ENCODE data around the gene UBE4A. TPM values are rescaled to one million over a fixed set of nuclear protein-coding genes. Genes with fewer than 3 reads are reported as not detected.
"Not testable (repeated sequence)": the region's sequence is repeated elsewhere in the genome, so short reads cannot be mapped to it uniquely, and the experiment has no call there.

UBE4A gene
- total RNA-seq, 1 experiment from 2014 or later: 45.8 TPM

DNA sequence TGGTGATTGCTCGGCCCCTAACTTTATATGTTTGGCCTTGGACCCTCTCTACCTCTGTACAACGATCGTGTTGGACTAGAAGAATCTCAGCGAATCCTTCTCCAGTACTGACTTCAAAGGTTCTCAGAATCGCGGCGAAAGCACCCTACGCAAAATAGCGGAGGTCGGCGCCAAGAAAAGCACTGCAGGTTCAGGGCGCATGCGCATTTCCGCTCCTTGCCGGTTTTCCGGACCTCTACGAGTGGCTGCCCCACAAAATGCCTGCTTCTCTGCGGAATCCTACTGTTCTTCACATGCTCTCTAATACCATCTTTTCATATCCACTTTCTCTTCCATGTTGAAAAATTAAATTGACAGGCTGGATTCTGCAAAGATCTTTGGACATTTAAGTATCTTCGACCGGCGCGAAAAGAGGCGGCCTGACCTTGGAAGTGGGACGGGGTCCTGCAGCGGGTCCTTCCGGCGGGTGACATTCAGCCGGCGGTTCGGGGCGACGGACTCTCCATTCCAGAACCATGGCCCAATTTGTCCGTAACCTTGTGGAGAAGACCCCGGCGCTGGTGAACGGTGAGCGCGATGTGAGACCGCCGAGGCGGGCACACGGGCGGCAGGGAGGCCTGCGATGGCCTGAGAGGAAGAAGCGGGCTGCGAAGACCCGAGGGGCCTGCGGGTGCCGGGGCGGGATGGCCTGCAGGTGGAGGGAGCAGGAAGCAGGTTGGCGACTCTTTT is 41.9 kb downstream of the UBE4A start, which contains the start of gene ATP5MG:
ATP5MG (plus strand) TSS at position 456 of the 729 bp plus-strand sequence; CDS start at position 516, 60 bp downstream.
- DNase-seq (ENCODE audit: low read depth): peak; percentile 85

DNA sequence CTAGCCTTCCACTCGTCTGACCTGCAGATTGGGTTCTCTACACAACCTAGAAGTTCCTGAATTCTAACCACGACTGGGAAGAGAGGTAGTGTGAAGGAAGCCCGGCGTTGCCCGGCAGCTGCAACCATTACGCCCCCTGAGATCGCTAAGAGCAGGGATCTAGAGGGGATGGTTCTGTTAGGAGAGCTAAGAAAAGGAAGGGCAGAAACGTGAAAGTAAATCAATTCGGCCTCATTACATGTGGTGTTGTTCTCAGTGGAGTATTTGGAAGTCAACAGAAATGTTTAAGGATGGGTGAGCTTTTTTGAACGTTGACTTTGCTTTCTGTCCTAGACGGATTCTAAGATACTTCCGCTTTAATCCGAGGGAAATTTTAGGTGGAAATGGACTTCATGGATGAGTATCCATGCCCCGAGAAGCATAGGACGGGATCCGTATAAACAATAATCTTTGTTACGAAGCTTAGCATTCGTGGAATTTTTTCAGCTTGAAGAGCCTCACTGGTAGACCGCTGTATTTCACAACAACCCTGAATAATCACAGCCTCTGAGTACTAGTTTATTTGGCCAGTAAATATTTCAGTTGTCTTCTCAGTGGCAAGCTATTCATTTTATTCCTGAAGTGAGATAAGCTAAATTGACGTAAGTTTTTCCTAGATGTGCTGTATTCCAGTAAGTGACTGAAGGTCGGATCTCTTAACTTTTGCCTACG is 42.6 kb downstream of the UBE4A start:
- peak; percentile 8 for DNase-seq (ENCODE audit: low read depth)

DNA sequence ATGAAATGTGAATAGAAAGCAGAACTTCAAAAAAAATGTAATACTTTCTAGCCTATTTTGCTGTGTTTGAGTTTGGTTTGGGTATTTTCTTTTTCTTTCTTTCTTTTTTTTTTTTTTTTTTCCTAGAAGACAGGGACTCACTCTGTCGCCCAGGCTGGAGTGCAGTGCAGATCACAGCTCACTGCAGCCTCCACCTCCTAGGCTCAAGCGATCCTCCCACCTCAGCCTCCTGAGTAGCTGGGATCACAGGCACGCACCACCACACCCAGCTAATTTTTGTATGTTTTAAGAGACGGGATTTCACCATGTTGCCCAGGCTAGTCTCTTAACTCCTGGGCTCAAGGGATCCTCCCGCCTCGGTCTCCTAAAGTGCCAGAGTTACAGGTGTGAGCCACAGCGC is 43.2 kb downstream of the UBE4A start:
- DNase-seq (ENCODE audit: low read depth): not testable (repeated sequence)

DNA sequence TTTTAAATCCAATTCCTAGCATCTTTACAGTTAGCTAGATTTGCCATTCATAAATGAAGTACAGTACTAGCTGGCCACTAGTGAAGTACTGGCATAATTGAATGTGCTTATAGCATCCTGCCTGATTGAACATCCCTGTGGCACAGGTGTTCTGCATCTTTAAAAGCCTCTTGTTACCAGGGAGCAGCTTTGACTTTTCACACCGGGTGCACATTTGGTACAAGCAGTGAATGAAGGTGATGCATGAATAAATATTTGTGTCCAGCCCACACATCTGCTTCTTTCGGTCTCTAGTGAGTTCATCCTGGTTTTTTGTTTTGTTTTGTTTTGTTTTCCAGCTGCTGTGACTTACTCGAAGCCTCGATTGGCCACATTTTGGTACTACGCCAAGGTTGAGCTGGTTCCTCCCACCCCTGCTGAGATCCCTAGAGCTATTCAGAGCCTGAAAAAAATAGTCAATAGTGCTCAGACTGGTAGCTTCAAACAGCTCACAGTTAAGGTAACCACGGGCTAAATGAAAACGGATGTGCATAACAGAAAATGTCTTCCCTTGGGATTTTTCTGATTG is 47.3 kb downstream of the UBE4A start:
- DNase-seq (ENCODE audit: low read depth): no peak

DNA sequence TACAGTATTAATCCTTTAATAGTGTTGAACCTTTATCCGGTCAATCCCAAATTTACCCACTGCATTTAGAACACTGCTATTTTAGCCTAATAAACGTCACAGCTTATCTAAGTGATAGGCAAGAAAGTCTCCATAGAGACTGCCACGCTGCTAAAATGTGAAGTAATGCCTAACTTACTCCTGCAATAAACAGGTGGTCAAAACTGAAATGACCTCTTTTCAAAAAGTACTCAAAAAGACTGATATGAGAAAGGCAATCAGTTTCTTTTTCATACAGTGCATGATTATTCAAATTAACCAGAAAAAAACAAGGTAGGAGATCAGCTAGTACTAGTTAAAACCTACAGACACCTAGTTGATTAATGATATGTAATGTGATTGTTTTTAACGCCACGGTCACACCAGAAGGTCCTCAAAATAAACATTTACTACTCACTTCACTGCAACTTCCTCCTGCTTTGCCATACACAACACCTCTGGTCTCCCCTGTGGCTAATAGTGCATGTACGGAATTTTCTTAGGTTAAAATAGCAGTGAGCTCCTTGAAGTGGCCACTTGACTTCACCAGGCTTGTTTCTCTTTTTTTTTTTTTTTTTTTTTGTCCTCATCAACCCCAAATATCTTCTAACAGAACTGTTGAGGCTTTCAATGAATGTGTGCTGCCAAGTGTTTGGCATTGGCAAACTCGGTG is 50.8 kb downstream of the UBE4A start:
- DNase-seq (ENCODE audit: low read depth): no peak

DNA sequence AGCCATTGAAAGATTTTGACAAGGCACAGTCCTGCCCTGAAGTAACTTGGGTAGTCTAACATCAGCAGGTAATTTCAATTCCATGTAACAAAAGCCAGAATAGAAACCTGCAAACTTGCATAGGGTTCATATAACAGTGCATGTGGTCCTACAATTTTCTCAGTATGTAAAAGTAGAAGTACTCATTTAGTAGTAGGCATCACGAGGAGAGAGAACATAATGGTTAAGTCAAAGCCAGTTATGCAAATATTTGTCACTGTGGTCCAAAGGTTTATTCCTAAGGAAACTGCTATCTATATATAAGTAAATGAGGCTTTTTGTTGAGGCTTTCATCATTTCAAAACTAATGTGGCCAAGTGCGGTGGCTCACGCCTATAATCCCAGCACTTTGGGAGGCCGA is 52.1 kb downstream of the UBE4A start:
- no peak for DNase-seq (ENCODE audit: low read depth)

DNA sequence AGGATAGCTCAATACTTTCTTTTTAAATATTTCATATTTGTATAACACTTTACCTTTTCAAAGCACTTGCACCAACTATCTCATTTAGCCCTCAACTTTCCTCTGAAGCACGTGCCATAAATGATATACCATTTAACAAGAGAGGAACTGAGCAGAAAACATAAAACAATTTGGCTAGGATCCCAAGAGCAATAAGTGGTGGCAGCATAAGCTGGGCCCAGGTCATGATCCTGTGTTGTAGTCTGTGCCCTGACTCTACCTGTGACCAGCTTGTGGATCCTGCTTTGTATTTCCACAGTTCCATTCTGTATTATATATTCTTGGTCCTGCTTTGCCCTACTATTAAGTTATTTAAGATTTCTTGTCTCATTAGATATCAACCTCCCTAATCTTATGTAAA is 53.5 kb downstream of the UBE4A start:
- no peak for DNase-seq (ENCODE audit: low read depth)

DNA sequence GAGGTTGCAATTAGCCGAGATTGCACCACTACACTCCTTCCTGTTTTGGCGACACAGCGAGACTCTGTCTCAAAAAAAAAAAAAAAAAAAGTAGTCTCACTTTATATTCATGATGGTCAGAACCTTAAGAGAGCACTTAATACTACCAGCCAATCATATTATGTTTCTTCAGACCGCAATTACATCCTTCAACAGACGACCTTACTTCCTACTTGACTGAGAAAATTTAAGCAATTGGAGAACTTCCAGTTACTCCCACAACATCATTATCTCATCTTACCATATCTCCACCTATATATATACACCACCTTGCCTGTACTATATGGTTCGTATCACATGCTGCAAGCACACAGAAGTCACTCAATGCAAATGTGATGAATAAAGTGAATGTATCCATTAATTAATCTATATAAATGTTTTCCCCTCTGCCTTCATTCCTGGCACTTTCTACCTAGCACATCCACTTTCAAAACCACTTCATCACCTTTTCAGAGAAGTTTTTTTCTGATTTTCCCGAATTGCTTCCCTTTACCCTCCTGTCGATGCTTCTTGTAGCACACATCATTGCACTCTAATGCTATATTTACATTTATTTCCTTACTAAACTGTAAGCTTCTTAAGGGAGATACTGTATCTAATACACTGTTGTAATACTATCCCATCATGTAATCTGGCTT is 55.8 kb downstream of the UBE4A start:
- no peak for DNase-seq (ENCODE audit: low read depth)

DNA sequence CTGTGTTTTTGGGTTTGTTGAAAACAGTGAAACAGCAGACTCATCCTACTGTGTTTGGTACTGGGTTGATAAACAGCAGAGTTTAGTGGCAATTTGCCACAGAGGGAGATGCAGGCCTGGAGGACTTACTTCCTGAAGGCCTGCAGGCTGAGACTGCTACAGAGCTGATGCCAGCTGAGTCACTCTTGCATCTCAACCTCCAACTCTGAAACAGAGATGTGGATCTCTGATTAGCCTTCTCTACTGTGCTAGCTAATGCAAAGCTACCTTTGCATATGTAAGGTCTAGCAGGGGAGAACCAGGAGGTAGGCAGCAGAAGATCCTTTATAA is 56.3 kb downstream of the UBE4A start:
- DNase-seq (ENCODE audit: low read depth): peak; percentile 90

DNA sequence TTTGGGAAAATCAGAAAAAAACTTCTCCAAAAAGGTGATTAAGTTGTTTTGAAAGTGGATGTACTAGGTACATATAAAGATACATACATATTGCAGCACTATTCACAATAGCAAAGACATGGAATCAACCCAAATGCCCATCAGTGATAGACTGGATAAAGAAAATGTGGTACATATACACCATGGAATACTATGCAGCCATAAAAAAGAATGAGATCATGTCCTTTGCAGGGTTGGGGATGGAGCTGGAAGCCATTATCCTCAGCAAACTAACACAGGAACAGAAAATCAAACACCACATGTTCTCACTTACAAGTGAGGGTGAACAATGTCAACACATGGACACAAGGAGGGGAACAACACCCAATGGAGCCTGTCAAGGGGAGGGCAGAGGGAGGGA is 57.5 kb downstream of the UBE4A start:
- not testable (repeated sequence) for DNase-seq (ENCODE audit: low read depth)

DNA sequence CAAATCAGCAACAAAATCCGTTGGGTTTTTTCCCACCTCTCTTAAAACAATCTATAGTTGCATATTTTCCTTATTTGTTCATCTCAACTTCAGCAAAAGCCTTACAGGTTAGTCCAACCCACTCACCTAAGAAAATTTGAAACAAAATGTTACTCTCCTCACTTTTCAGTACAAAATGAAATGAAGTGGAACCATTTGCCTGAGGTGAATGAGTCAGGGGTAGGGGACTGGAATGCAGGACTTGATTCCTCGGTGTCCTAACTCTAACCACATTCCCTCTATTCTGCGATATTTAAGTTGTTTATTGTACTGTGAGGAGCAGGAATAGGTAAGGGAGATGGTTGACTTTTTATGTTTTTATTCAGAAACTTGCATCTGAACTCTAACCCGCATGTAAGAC is 58.4 kb downstream of the UBE4A start:
- no peak for DNase-seq (ENCODE audit: low read depth)

DNA sequence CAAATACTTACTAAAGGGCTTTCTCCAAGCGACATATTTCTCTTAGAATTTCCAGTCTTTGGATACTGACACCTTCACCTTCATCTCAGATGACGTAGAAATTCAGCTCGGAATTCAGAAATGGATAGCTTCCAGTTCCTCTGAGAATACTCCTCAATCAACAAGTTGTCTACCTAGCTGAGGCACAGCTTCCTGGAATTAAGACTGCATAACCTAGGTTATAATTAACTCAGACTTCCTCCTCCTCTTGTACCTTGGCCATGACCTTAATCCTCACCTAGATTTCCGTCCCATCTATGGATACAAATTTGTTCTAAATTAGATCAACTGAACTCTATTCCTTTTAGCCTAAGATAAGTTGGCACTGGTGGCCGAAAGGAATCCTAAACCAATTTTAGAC is 59.4 kb downstream of the UBE4A start:
- DNase-seq (ENCODE audit: low read depth): no peak

DNA sequence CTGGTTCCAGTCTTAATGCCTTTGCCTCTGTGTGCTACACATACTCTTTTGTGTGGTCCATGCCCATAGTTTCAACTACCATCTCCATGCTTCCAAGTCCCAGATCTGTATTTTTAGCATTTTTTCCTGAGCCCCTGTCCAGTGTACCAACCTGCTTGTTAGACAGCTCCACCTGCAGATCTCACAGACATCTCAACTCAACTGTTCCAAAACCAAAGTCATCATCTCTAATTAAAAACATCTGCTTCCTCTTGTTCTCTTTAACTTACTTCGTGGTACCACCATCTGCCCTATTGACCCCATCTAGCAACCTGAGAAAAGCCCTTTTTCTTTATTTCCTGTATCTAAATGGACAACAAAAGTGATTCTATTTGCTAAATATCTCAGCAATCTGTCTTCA is 68.3 kb downstream of the UBE4A start:
- no peak for DNase-seq (ENCODE audit: low read depth)

DNA sequence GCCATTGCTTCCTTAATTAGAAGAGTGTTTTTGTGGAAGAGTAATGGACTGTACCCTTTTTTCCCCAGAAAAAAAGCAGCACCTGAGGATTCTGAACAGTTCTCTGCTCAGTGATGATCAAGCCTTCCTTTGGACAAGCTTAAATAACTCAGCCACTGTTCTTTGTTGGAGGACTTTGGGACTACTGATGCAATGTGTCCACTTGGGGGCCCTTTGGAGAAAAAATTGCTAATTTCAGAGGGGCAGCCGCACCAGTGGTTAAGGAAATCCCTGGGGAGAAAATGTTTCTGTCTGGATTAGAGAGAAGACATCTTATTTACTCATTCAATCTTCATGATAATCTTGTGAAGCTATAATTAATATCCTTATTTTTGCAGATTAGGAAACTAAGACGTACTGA is 71.6 kb downstream of the UBE4A start:
- no peak for DNase-seq (ENCODE audit: low read depth)

DNA sequence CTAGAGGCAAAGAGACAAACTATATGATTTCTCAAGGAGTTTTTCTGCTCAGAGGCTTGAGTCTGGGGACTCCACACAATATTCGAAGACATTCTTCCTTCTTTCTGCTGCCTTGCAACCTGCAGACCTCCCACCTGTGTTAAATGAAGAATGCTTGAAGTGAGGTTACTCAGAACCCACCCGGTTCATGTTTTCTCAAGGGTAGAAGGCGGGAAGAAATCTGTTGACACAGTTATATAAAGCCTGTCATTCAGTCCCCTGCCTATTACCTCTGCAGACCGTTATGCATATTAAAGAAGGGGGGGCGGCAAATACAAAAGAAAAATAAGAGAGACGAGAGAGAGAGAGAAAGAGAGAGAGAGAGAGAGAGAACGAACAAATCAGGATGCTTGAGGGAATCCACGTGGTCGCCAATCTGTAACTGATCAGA is 74.7 kb downstream of the UBE4A start:
- DNase-seq (ENCODE audit: low read depth): no peak

DNA sequence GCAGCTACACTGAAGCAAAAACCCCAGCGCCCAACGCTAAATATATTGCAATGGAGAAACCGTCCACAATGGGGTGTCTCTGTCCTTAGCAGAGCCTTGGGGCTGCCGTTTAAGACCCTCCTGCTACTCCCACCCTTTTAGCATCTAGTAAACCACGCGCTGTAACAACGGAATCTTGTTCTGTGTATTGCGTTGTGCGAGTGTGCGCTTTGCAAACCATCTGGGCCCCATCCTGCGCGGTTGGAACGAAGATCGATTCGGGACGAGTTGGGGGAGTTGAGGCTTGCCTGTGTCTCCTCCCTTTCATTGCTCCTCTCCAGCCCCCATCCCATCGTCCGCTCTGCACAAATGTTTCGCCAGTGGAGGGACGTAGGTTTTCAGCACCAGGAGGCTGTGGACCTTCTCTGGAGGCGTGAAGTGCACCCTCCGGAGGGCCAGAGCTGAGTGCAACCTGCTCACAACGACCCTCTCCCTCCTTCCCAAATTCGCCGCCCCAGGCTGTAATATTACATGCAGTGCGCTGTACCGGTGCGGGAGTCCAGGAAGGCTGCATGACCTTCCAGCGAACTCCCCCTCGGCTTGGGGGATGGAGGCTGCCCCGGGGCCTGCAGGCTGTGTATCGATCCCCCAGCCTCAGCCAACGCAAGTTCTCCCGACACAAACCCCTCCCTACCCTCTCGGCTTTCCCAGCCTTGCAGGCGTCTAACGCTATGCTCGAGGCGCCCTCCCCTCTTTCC is 75.3 kb downstream of the UBE4A start:
- DNase-seq (ENCODE audit: low read depth): peak; percentile 47

DNA sequence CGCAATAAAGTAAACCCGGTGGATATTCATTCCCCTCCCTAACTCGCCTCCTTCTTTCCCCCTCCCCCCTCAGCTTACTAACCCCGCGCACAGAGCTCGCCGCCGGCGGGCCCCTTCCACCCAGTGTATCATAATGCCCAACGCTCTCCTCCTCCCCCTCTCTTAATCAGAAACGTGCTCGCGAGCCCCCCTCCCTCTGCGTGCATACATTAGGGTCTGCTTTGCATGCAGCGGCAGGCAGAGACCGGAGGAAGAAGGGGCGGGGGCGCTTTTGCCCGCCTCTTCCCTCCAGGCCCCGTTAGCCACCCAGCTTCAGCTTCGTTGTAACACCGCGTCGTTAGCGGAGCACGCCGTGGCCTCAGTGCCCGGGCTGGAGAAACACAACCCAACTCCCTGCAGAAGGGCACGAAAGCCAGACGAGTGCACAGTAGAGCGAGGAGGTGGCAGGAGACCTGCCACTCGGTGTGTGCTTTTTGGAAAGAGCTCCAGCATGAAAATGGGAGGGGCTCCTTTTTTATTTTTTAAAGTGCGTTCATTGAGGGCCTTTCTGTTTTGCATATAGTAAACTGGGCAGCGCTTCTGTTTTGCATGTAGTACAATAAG is 76.0 kb downstream of the UBE4A start:
- DNase-seq (ENCODE audit: low read depth): peak; percentile 86

DNA sequence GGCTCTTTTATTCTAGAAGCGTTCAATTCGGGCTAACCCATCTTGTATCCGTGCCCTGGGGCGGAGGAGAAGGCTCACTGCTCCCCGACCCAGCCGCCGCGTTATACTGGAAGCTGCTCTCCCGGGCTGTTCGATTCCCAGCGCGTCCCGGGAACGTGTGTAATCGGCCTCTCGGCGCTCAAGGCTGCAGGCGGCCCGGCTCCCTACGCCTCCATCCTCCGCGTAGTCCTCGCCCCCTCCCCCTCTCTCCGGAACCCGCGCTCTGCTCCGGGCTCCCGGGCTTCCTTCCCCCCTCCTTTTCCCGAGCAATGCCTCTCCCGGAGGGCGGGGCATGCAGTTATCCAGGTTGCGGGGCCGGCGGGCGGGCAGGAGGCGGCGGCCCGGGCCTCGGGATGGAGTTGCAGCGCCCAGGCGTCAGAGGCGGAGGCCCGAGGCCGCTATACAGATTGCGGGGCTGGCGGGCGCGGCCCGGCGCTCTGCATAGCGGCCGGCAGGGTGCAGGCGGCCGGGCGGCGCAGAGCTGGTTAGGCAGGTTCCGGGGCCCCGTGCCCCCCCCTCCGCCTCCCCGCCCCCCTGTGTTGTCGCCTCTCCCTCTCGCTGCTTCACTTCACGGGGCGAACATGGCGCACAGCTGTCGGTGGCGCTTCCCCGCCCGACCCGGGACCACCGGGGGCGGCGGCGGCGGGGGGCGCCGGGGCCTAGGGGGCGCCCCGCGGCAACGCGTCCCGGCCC is 76.7 kb downstream of the UBE4A start, which contains the start of gene KMT2A:
KMT2A (plus strand) TSS at position 600 of the 732 bp plus-strand sequence; CDS start at position 621, 21 bp downstream.
- peak; percentile 96 for DNase-seq (ENCODE audit: low read depth)

DNA sequence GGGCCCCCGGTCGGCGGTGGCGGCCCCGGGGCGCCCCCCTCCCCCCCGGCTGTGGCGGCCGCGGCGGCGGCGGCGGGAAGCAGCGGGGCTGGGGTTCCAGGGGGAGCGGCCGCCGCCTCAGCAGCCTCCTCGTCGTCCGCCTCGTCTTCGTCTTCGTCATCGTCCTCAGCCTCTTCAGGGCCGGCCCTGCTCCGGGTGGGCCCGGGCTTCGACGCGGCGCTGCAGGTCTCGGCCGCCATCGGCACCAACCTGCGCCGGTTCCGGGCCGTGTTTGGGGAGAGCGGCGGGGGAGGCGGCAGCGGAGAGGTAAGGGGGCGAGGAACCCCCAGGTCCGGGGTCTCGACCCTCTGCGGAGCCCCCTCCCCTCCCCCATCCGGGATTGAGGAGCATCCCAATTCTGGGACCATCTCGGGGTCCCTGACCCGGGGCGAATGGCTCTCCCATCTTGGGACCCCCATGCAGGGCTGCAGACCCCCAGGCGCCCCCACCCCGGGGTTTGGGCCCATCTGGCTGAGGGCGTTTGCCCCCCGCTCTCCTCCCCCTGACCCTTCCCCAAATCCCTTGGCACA is 77.3 kb downstream of the UBE4A start:
- no peak for DNase-seq (ENCODE audit: low read depth)

Measured in HT1080 (cell line).